MCF 10A (cell line): ENCODE results near the gene DCBLD2. TPM values are rescaled to one million over a fixed set of nuclear protein-coding genes. Genes with fewer than 3 reads are reported as not detected.

ENCODE experiments used
- BruUV-seq: library from RNA; stranded (reverse); fragments of 400-500 nt; replicated peaks from 2 replicates; lab custom pipeline; 2021; lab: Mats Ljungman, UMichigan
- CTCF ChIA-PET: fragments of 300-600 bp; sonication (Branson Sonifier 250); formaldehyde crosslinking; extraction: SDS; loops from one replicate; lab custom pipeline; 2021; ENCODE audit warnings: antibody characterized with exemption, inconsistent platforms; lab: Yijun Ruan, JAX
- POLR2A ChIA-PET: fragments of 300-600, 350-650 bp; sonication (Branson Sonifier 250); formaldehyde crosslinking; extraction: SDS; loops from one replicate; lab custom pipeline; 2020; ENCODE audit warnings: antibody characterized with exemption, inconsistent platforms; lab: Yijun Ruan, JAX
- DNase-seq: peaks from one replicate; pipeline ENCODE4 v3.0.0-alpha.2; 2018; ENCODE audit not compliant: unreplicated experiment
- H3K27ac Mint-ChIP-seq: one replicate; pipeline ENCODE4 v1.8.0; 2022; ENCODE audit warnings: mild to moderate bottlenecking, low read depth, mixed read lengths; ENCODE audit not compliant: unreplicated experiment
- H3K27me3 Mint-ChIP-seq: one replicate; pipeline ENCODE4 v1.8.0; 2022; ENCODE audit warnings: mixed read lengths; ENCODE audit not compliant: insufficient read depth, unreplicated experiment
- H3K36me3 Mint-ChIP-seq: one replicate; pipeline ENCODE4 v1.8.0; 2022; ENCODE audit warnings: mild to moderate bottlenecking, moderate library complexity, mixed read lengths; ENCODE audit not compliant: insufficient read depth, unreplicated experiment
- H3K4me1 Mint-ChIP-seq: one replicate; pipeline ENCODE4 v1.8.0; 2022; ENCODE audit warnings: mixed read lengths; ENCODE audit not compliant: insufficient read depth, unreplicated experiment
- H3K4me3 Mint-ChIP-seq: one replicate; pipeline ENCODE4 v1.8.0; 2022; ENCODE audit warnings: mild to moderate bottlenecking, moderate library complexity, mixed read lengths; ENCODE audit not compliant: unreplicated experiment
- H3K9me3 Mint-ChIP-seq: one replicate; pipeline ENCODE4 v1.8.0; 2022; ENCODE audit warnings: mixed read lengths; ENCODE audit not compliant: unreplicated experiment
- intact Hi-C: fragments of 100-400 bp; cut with micrococcal nuclease; formaldehyde crosslinking; loops from 2 replicates; pipeline ENCODE4 v1.14.1; 2022
- total RNA-seq: library from RNA; stranded (reverse); gene quantifications from 2 replicates; pipeline ENCODE4 v1.2.3, GENCODE V29; 2022
- TF ChIP-seq, protein P1 (sequence below): fragments of 200-600 bp; IDR thresholded peaks from one replicate; pipeline ENCODE4 v1.8.0; 2022; ENCODE audit warnings: antibody characterized with exemption, mild to moderate bottlenecking; ENCODE audit not compliant: unreplicated experiment

The DCBLD2 gene
- total RNA-seq, 1 experiment from 2014 or later, result 161 TPM

DNA sequence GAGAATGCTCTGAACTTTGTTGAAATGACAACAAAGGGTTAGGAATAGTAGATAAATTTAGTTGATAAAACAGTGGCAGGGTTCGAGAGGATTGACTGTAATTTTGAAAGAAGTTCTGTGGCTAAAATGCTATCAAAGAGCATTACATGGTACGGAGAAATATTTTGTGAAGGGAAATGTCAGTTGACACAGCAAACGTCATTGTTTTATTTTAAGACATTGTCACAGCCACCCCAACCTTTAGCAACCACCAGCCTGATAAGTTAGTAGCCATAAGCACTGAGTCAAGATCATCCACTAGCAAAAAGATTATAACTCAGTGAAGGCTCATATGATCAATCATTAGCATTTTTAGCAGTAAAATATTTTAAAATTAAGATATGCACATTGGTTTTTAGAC, 147.0 kb downstream of the DCBLD2 start:
- no peaks in the 10 kb centered on the region for H3K9me3 Mint-ChIP-seq
- TF ChIP-seq, protein P1, sequence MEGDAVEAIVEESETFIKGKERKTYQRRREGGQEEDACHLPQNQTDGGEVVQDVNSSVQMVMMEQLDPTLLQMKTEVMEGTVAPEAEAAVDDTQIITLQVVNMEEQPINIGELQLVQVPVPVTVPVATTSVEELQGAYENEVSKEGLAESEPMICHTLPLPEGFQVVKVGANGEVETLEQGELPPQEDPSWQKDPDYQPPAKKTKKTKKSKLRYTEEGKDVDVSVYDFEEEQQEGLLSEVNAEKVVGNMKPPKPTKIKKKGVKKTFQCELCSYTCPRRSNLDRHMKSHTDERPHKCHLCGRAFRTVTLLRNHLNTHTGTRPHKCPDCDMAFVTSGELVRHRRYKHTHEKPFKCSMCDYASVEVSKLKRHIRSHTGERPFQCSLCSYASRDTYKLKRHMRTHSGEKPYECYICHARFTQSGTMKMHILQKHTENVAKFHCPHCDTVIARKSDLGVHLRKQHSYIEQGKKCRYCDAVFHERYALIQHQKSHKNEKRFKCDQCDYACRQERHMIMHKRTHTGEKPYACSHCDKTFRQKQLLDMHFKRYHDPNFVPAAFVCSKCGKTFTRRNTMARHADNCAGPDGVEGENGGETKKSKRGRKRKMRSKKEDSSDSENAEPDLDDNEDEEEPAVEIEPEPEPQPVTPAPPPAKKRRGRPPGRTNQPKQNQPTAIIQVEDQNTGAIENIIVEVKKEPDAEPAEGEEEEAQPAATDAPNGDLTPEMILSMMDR, result no peak
- CTCF ChIA-PET, result no interaction called here
- BruUV-seq, result no TSS peak
- H3K4me1 Mint-ChIP-seq, result no peaks in the 10 kb centered on the region
- H3K4me3 Mint-ChIP-seq, result no peak overlapping the region
- no peaks in the 10 kb centered on the region for H3K27me3 Mint-ChIP-seq
- intact Hi-C loops, result no loop called here
- no peaks in the 10 kb centered on the region for H3K36me3 Mint-ChIP-seq
- no peak for DNase-seq
- H3K27ac Mint-ChIP-seq, result no peak overlapping the region
- POLR2A ChIA-PET, result no interaction called here

DNA sequence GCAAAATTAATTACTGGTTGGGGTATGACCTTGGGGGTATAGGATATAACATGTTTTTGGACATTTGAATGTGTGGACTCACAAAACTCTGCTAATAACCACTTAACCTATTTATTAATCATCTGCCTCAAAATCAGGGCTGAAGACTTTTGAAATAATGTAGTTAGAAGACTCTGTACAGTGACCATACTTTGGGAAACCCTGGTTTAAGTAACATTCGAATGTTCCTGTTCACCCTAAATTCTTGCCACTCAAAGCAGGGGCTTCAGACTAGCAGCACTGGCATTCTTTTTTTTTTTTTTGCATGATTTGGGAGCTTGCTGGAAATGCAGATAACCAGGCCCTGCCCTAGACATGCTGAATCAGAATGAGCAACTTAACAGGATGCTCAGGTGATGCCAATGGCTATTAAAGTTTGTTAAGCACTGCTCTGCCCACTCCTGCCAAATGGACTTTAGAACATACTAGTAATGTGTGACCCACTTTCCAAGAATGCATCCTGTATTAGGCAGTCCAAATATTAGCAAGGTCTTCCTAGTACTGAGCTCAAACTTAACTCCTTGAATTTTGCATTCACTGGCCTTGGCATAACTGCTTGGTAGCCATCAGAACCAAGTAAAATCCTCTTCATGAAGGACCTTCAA, 151.1 kb downstream of the DCBLD2 start:
- ChIA-PET POLR2A (interaction anchor here (0.6 kb wide), 1 partner anchor 1060 kb away, joined by 3 read pairs; no protein-coding TSS in a partner anchor), CTCF (no interaction called here)
- Mint-ChIP-seq H3K9me3 (no peaks in the 10 kb centered on the region), H3K36me3 (no peaks in the 10 kb centered on the region), H3K4me1 (peaks cover 5% of the 10 kb centered on the region), H3K4me3 (no peak overlapping the region), H3K27ac (no peak overlapping the region), H3K27me3 (no peaks in the 10 kb centered on the region)
- intact Hi-C loops, result no loop called here
- no TSS peak for BruUV-seq
- no peak for DNase-seq
- TF ChIP-seq, protein P1, result no peak

DNA sequence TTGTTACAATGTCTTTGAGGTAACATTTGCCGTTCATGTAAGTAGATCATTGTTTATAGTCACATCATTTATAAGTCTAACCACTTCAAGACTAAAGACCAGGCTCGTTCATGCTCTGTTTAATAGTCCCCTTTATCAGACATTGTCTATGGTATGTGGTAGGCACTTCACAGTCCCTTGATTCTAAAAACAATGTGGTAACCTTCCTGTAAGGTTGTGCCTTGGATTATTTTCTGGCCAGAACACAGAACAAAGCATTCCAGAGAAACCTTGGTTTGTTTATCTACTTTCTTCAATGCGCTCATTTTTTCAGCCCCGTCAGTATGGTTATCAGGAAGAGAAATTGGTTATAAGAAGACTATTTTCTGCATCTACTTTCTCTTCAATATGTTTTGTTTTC, 154.6 kb downstream of the DCBLD2 start:
- no TSS peak for BruUV-seq
- CTCF ChIA-PET, result no interaction called here
- DNase-seq, result no peak
- H3K36me3 Mint-ChIP-seq, result no peaks in the 10 kb centered on the region
- TF ChIP-seq, protein P1, result no peak
- intact Hi-C loops, result no loop called here
- H3K27me3 Mint-ChIP-seq, result no peaks in the 10 kb centered on the region
- POLR2A ChIA-PET, result interaction anchor here (0.9 kb wide), 1 partner anchor 9 kb away, joined by 3 read pairs; no protein-coding TSS in a partner anchor
- no peak overlapping the region for H3K27ac Mint-ChIP-seq
- no peak overlapping the region for H3K4me3 Mint-ChIP-seq
- peaks cover 21% of the 10 kb centered on the region for H3K4me1 Mint-ChIP-seq
- no peaks in the 10 kb centered on the region for H3K9me3 Mint-ChIP-seq

DNA sequence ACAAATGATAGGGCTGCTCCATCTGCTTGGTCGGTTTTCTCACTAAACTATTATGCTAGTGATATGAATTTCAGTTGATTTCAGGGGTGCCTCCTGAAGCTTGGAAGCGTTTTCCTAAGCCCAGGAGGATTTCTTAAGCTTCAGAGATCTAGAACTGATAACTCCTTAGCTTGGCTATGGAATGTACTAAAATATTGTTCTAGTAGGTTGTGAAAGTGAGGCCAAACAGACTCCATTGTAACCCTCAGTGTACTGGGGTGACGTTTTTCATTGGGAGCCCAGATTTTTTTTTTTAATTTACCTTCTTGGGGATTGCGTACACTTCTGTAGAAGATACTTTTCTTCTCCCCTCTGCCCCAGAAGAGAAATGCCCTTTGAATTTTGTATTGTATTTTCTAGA, 155.4 kb downstream of the DCBLD2 start:
- no peak overlapping the region for H3K27ac Mint-ChIP-seq
- intact Hi-C loops, result no loop called here
- H3K36me3 Mint-ChIP-seq, result no peaks in the 10 kb centered on the region
- ChIA-PET POLR2A (no interaction called here), CTCF (interaction anchor here (0.5 kb wide), 1 partner anchor 1431 kb away, joined by 3 read pairs; no protein-coding TSS in a partner anchor)
- no peaks in the 10 kb centered on the region for H3K9me3 Mint-ChIP-seq
- BruUV-seq, result no TSS peak
- TF ChIP-seq, protein P1, result no peak
- H3K4me3 Mint-ChIP-seq, result no peak overlapping the region
- no peak for DNase-seq
- H3K27me3 Mint-ChIP-seq, result no peaks in the 10 kb centered on the region
- peaks cover 29% of the 10 kb centered on the region for H3K4me1 Mint-ChIP-seq

Other genes starting within 250 kb of the DCBLD2 start
- gene ST3GAL6, start 138.4 kb downstream of the DCBLD2 start, total RNA-seq, result 1.2 and 1.5 TPM in 2 replicates